OCI-LY1 (cell line): ENCODE measurements around the gene COL8A1.

Experiments used
- CTCF ChIP-seq: fragments of 200-600 bp; sonication (generic), shearing (Covaris generic); IDR thresholded peaks from 2 replicates; pipeline ENCODE4 v1.5.1; 2017; ENCODE audit warnings: mild to moderate bottlenecking, antibody characterized with exemption, low read length, moderate library complexity, mixed read lengths
- EZH2 ChIP-seq: fragments of 200-600 bp; sonication (generic), shearing (Covaris generic); IDR thresholded peaks from 2 replicates; pipeline ENCODE4 v1.8.0; 2017; ENCODE audit warnings: borderline replicate concordance, mixed run types, mild to moderate bottlenecking, antibody characterized with exemption, low read length, moderate library complexity, mixed read lengths

GRCh38 chr3:99783011-99783573 is 144.7 kb downstream of the COL8A1 start:
- no peak for TF ChIP-seq CTCF
- no peak for TF ChIP-seq EZH2
